Measurements from ENCODE around the gene TUBA3D. TPM values are rescaled to one million over a fixed set of nuclear protein-coding genes. Genes with fewer than 3 reads are reported as not detected.
A peak's percentile ranks its signal among the peaks of the same experiment; 100 is the strongest.
"Not testable (repeated sequence)": the region's sequence is repeated elsewhere in the genome, so short reads cannot be mapped to it uniquely, and the experiment has no call there.

TUBA3D gene
- total and polyA plus RNA-seq, 2 of the 13 experiments (the other 11 are each of a cell fraction or from before 2014, with no cell fraction given), result not detected

DNA sequence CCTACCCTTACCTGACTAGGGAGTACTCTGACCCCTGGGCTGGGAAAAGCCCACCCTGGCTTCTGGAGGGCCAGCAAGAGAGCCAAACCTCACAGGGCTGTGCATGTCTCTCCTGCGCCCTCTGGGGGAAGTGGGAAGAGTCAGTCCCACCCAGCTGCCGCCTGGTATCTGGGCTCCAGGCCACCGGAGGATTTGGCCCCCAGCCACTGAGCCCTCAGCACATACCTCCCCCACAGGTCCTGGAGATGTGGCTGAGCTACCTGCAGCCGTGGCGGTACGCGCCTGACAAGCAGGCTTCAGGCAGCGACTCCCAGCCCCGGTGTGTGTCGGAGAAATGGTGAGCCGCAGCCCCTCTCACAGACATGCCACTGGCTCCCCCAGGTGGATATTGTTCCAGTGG is 40.7 kb downstream of the TUBA3D start:
- WGBS (ENCODE audit: low lambda C conversion rate), result 80% methylated on average over 9 of the region's 11 CpGs
- H3K4me2 ChIP-seq (ENCODE audit: low read depth, low read length); H2AFZ ChIP-seq (ENCODE audit: low read length); POLR2A ChIA-PET; CTCF ChIA-PET (ENCODE audit: low intra/inter-chr PET ratio, low total read pairs); H3K4me3 ChIP-seq (replicated peaks in 1 of 3; ENCODE audit: insufficient read depth in 1 of 3, low read depth in 2 of 3, low read length in 3 of 3); H3K4me1 ChIP-seq (ENCODE audit: insufficient read depth, low read length); in situ Hi-C loops (cut with HindIII; ENCODE audit: extremely low pct_ligation_motif_present, low pct_unique_long_range_greater_than_20kb); BruUV-seq (replicated peaks); H3K27ac ChIP-seq (ENCODE audit: extremely low read length, insufficient read depth, low read length); H3K27me3 ChIP-seq (ENCODE audit: control insufficient read depth in 1 of 2, insufficient read depth in 2 of 2, low read length in 2 of 2); H3K9me3 ChIP-seq (ENCODE audit: low read length); H4K20me1 ChIP-seq (ENCODE audit: insufficient read depth, low read length); H3K9ac ChIP-seq (ENCODE audit: insufficient read depth, low read depth, low read length); H3K79me2 ChIP-seq (ENCODE audit: insufficient read depth, low read length): not testable (repeated sequence)
- intact Hi-C loops (cut with micrococcal nuclease; ENCODE audit: unreplicated experiment), result loop anchor here (1.0 kb wide), 1 partner anchor 103 kb away; no protein-coding TSS in a partner anchor
- ATAC-seq (peak; percentile 58), FAIRE-seq (peak; percentile 59), DNase-seq (ENCODE audit: low spot score) (peak; percentile 33)
- H3K36me3 ChIP-seq (replicated peaks in 1 of 2; ENCODE audit: control insufficient read depth in 1 of 2, insufficient read depth in 2 of 2, low read length in 2 of 2), result peaks cover 22 to 28% of the 10 kb centered on the region in 2 experiments; a peak in 4 of 5 replicates
- TF ChIP-seq CTCF (CRISPR knock-in tag; IDR thresholded peaks at IDR 0.05) (peak; percentile 45), AGO2 (optimal IDR thresholded peaks at IDR 0.05; ENCODE audit: low read depth, low read length) (peak; percentile 47), STAG1 (CRISPR knock-in tag; IDR thresholded peaks at IDR 0.05) (peak; percentile 35)

- H3K9ac ChIP-seq (ENCODE audit: insufficient read depth, low read depth, low read length), result no peak overlapping the region
- H3K4me1 ChIP-seq (ENCODE audit: insufficient read depth, low read length), result peaks cover 11% of the 10 kb centered on the region
- DNase-seq (ENCODE audit: low spot score) (no peak), ATAC-seq (no peak), FAIRE-seq (no peak)
- H3K4me3 ChIP-seq (replicated peaks in 1 of 3; ENCODE audit: insufficient read depth in 1 of 3, low read depth in 2 of 3, low read length in 3 of 3), result no peak overlapping the region
- WGBS (ENCODE audit: low lambda C conversion rate), result 98% methylated on average over 12 of the region's 17 CpGs
- CTCF ChIA-PET (ENCODE audit: low intra/inter-chr PET ratio, low total read pairs), result no interaction called here
- BruUV-seq (replicated peaks), result no TSS peak
- POLR2A ChIA-PET, result no interaction called here
- intact Hi-C loops (cut with micrococcal nuclease; ENCODE audit: unreplicated experiment) (no loop called here), in situ Hi-C loops (cut with HindIII; ENCODE audit: extremely low pct_ligation_motif_present, low pct_unique_long_range_greater_than_20kb) (no loop called here)
- H3K79me2 ChIP-seq (ENCODE audit: insufficient read depth, low read length), result no peaks in the 10 kb centered on the region
- H3K9me3 ChIP-seq (ENCODE audit: low read length), result no peaks in the 10 kb centered on the region
- no peaks in the 10 kb centered on the region for H4K20me1 ChIP-seq (ENCODE audit: insufficient read depth, low read length)
- H3K27me3 ChIP-seq (ENCODE audit: control insufficient read depth in 1 of 2, insufficient read depth in 2 of 2, low read length in 2 of 2), result no peaks in the 10 kb centered on the region
- H3K36me3 ChIP-seq (replicated peaks in 1 of 2; ENCODE audit: control insufficient read depth in 1 of 2, insufficient read depth in 2 of 2, low read length in 2 of 2), result peaks cover 22 to 27% of the 10 kb centered on the region in 2 experiments; a peak in 4 of 5 replicates
- H2AFZ ChIP-seq (ENCODE audit: low read length), result no peak overlapping the region
- no peak overlapping the region for H3K4me2 ChIP-seq (ENCODE audit: low read depth, low read length)
- no peak overlapping the region for H3K27ac ChIP-seq (ENCODE audit: extremely low read length, insufficient read depth, low read length)
- no peak for TF ChIP-seq ZSCAN30 (CRISPR knock-in tag; IDR thresholded peaks at IDR 0.05)
- no peak for TF ChIP-seq EP300 (IDR thresholded peaks at IDR 0.05; ENCODE audit: low read depth in 2 of 2, low read length in 2 of 2)
- no peak for TF ChIP-seq EP300 (CRISPR knock-in tag; IDR thresholded peaks at IDR 0.05; ENCODE audit: borderline replicate concordance)
- no peak for TF ChIP-seq ZBTB25 (CRISPR knock-in tag; IDR thresholded peaks at IDR 0.05)
- TF ChIP-seq THAP8 (CRISPR knock-in tag; IDR thresholded peaks at IDR 0.05; ENCODE audit: borderline replicate concordance), result no peak
- TF ChIP-seq, protein P1, sequence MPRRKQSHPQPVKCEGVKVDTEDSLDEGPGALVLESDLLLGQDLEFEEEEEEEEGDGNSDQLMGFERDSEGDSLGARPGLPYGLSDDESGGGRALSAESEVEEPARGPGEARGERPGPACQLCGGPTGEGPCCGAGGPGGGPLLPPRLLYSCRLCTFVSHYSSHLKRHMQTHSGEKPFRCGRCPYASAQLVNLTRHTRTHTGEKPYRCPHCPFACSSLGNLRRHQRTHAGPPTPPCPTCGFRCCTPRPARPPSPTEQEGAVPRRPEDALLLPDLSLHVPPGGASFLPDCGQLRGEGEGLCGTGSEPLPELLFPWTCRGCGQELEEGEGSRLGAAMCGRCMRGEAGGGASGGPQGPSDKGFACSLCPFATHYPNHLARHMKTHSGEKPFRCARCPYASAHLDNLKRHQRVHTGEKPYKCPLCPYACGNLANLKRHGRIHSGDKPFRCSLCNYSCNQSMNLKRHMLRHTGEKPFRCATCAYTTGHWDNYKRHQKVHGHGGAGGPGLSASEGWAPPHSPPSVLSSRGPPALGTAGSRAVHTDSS (CRISPR knock-in tag; conservative IDR thresholded peaks at IDR 0.05), result no peak
- TF ChIP-seq SALL2 (CRISPR knock-in tag; IDR thresholded peaks at IDR 0.05), result no peak
- TF ChIP-seq POGZ (CRISPR knock-in tag; IDR thresholded peaks at IDR 0.05), result no peak
These were observed 41.4 kb downstream of the TUBA3D start for GRCh38 chr2:131517106-131517831.

All from HepG2 (cell line).